ENCODE measurements around the gene CCND2.

The CCND2 gene

GRCh38 chr12:4289998-4290790 is 16.6 kb downstream of the CCND2 start:
- Histone ChIP-seq H3K27me3 (ENCODE audit: control insufficient read depth, insufficient read depth, low read length) (no peaks in the 10 kb centered on the region), H3K4me3 (ENCODE audit: low read length) (no peak overlapping the region), H3K9me3 (ENCODE audit: control insufficient read depth, low read length) (no peaks in the 10 kb centered on the region), H3K36me3 (ENCODE audit: control insufficient read depth, insufficient read depth, low read length) (no peaks in the 10 kb centered on the region), H3K9ac (ENCODE audit: low read length) (no peak overlapping the region), H3K4me1 (ENCODE audit: control insufficient read depth, insufficient read depth, low read length) (no peaks in the 10 kb centered on the region)

GRCh38 chr12:4292341-4293073 is 18.9 kb downstream of the CCND2 start:
- Histone ChIP-seq H3K9me3 (ENCODE audit: control insufficient read depth, low read length) (no peaks in the 10 kb centered on the region), H3K4me1 (ENCODE audit: control insufficient read depth, insufficient read depth, low read length) (no peaks in the 10 kb centered on the region), H3K4me3 (ENCODE audit: low read length) (no peak overlapping the region), H3K36me3 (ENCODE audit: control insufficient read depth, insufficient read depth, low read length) (no peaks in the 10 kb centered on the region), H3K9ac (ENCODE audit: low read length) (no peak overlapping the region), H3K27me3 (ENCODE audit: control insufficient read depth, insufficient read depth, low read length) (no peaks in the 10 kb centered on the region)

- H3K27me3 ChIP-seq (ENCODE audit: control insufficient read depth, insufficient read depth, low read length) = no peaks in the 10 kb centered on the region
These were observed 19.9 kb downstream of the CCND2 start for GRCh38 chr12:4293299-4293965.

GRCh38 chr12:4293966-4294505 is 20.5 kb downstream of the CCND2 start:
- Histone ChIP-seq H3K9ac (ENCODE audit: low read length) (no peak overlapping the region), H3K27me3 (ENCODE audit: control insufficient read depth, insufficient read depth, low read length) (no peaks in the 10 kb centered on the region), H3K9me3 (ENCODE audit: control insufficient read depth, low read length) (no peaks in the 10 kb centered on the region), H3K4me1 (ENCODE audit: control insufficient read depth, insufficient read depth, low read length) (no peaks in the 10 kb centered on the region), H3K4me3 (ENCODE audit: low read length) (no peak overlapping the region), H3K36me3 (ENCODE audit: control insufficient read depth, insufficient read depth, low read length) (no peaks in the 10 kb centered on the region)

More at GRCh38 chr12:4293299-4293965, 19.9 kb downstream of the CCND2 start:
- Histone ChIP-seq H3K9ac (ENCODE audit: low read length) (no peak overlapping the region), H3K36me3 (ENCODE audit: control insufficient read depth, insufficient read depth, low read length) (no peaks in the 10 kb centered on the region), H3K4me3 (ENCODE audit: low read length) (no peak overlapping the region), H3K4me1 (ENCODE audit: control insufficient read depth, insufficient read depth, low read length) (no peaks in the 10 kb centered on the region), H3K9me3 (ENCODE audit: control insufficient read depth, low read length) (no peaks in the 10 kb centered on the region)

GRCh38 chr12:4296751-4297150 is 23.2 kb downstream of the CCND2 start:
- Histone ChIP-seq H3K4me1 (ENCODE audit: control insufficient read depth, insufficient read depth, low read length) (no peaks in the 10 kb centered on the region), H3K4me3 (ENCODE audit: low read length) (no peak overlapping the region), H3K9me3 (ENCODE audit: control insufficient read depth, low read length) (no peaks in the 10 kb centered on the region), H3K27me3 (ENCODE audit: control insufficient read depth, insufficient read depth, low read length) (no peaks in the 10 kb centered on the region), H3K36me3 (ENCODE audit: control insufficient read depth, insufficient read depth, low read length) (no peaks in the 10 kb centered on the region), H3K9ac (ENCODE audit: low read length) (no peak overlapping the region)

GRCh38 chr12:4297617-4298016 is 24.1 kb downstream of the CCND2 start:
- H3K4me3 ChIP-seq (ENCODE audit: low read length) = no peak overlapping the region
- H3K36me3 ChIP-seq (ENCODE audit: control insufficient read depth, insufficient read depth, low read length) = no peaks in the 10 kb centered on the region
- H3K4me1 ChIP-seq (ENCODE audit: control insufficient read depth, insufficient read depth, low read length) = no peaks in the 10 kb centered on the region
- no peaks in the 10 kb centered on the region for H3K9me3 ChIP-seq (ENCODE audit: control insufficient read depth, low read length)
- H3K9ac ChIP-seq (ENCODE audit: low read length) = no peak overlapping the region
- H3K27me3 ChIP-seq (ENCODE audit: control insufficient read depth, insufficient read depth, low read length) = no peaks in the 10 kb centered on the region

GRCh38 chr12:4300883-4301282 is 27.3 kb downstream of the CCND2 start:
- H3K4me1 ChIP-seq (ENCODE audit: control insufficient read depth, insufficient read depth, low read length) = no peaks in the 10 kb centered on the region

GRCh38 chr12:4301932-4302501 is 28.5 kb downstream of the CCND2 start:
- Histone ChIP-seq H3K27me3 (ENCODE audit: control insufficient read depth, insufficient read depth, low read length) (no peaks in the 10 kb centered on the region), H3K9me3 (ENCODE audit: control insufficient read depth, low read length) (no peaks in the 10 kb centered on the region), H3K4me3 (ENCODE audit: low read length) (no peak overlapping the region), H3K4me1 (ENCODE audit: control insufficient read depth, insufficient read depth, low read length) (no peaks in the 10 kb centered on the region), H3K36me3 (ENCODE audit: control insufficient read depth, insufficient read depth, low read length) (no peaks in the 10 kb centered on the region), H3K9ac (ENCODE audit: low read length) (no peak overlapping the region)

More at GRCh38 chr12:4300883-4301282, 27.3 kb downstream of the CCND2 start:
- H3K4me3 ChIP-seq (ENCODE audit: low read length) = no peak overlapping the region
- H3K9ac ChIP-seq (ENCODE audit: low read length) = no peak overlapping the region
- H3K9me3 ChIP-seq (ENCODE audit: control insufficient read depth, low read length) = no peaks in the 10 kb centered on the region
- H3K27me3 ChIP-seq (ENCODE audit: control insufficient read depth, insufficient read depth, low read length) = no peaks in the 10 kb centered on the region
- H3K36me3 ChIP-seq (ENCODE audit: control insufficient read depth, insufficient read depth, low read length) = no peaks in the 10 kb centered on the region

GRCh38 chr12:4302881-4303280 is 29.3 kb downstream of the CCND2 start:
- H3K4me1 ChIP-seq (ENCODE audit: control insufficient read depth, insufficient read depth, low read length) = no peaks in the 10 kb centered on the region
- no peaks in the 10 kb centered on the region for H3K36me3 ChIP-seq (ENCODE audit: control insufficient read depth, insufficient read depth, low read length)

GRCh38 chr12:4303750-4304149 is 30.2 kb downstream of the CCND2 start:
- Histone ChIP-seq H3K9me3 (ENCODE audit: control insufficient read depth, low read length) (no peaks in the 10 kb centered on the region), H3K4me3 (ENCODE audit: low read length) (no peak overlapping the region), H3K4me1 (ENCODE audit: control insufficient read depth, insufficient read depth, low read length) (peaks cover 3% of the 10 kb centered on the region), H3K36me3 (ENCODE audit: control insufficient read depth, insufficient read depth, low read length) (no peaks in the 10 kb centered on the region), H3K27me3 (ENCODE audit: control insufficient read depth, insufficient read depth, low read length) (no peaks in the 10 kb centered on the region), H3K9ac (ENCODE audit: low read length) (no peak overlapping the region)

More at GRCh38 chr12:4302881-4303280, 29.3 kb downstream of the CCND2 start:
- H3K4me3 ChIP-seq (ENCODE audit: low read length) = no peak overlapping the region
- H3K9ac ChIP-seq (ENCODE audit: low read length) = no peak overlapping the region
- no peaks in the 10 kb centered on the region for H3K27me3 ChIP-seq (ENCODE audit: control insufficient read depth, insufficient read depth, low read length)
- H3K9me3 ChIP-seq (ENCODE audit: control insufficient read depth, low read length) = no peaks in the 10 kb centered on the region

- Histone ChIP-seq H3K4me3 (ENCODE audit: low read length) (no peak overlapping the region), H3K9ac (ENCODE audit: low read length) (no peak overlapping the region), H3K27me3 (ENCODE audit: control insufficient read depth, insufficient read depth, low read length) (no peaks in the 10 kb centered on the region), H3K36me3 (ENCODE audit: control insufficient read depth, insufficient read depth, low read length) (no peaks in the 10 kb centered on the region), H3K9me3 (ENCODE audit: control insufficient read depth, low read length) (no peaks in the 10 kb centered on the region), H3K4me1 (ENCODE audit: control insufficient read depth, insufficient read depth, low read length) (peaks cover 3% of the 10 kb centered on the region)
These were observed 34.2 kb downstream of the CCND2 start for GRCh38 chr12:4307593-4308333.

All from mucosa of stomach (tissue), 1 donor.